T-cell (primary cell): ENCODE results near the gene MAPK7. TPM values are rescaled to one million over a fixed set of nuclear protein-coding genes. Genes with fewer than 3 reads are reported as not detected.
A peak's percentile ranks its signal among the peaks of the same experiment; 100 is the strongest.

Experiments
- ATAC-seq, 4 experiments: fragments of 200-7000 bp in 3 of 4; fragments of 150-1000 bp in 1 of 4; cut with Tn5 transposase; replicated peaks in 1 of 4; 1 replicate in 3 of 4; 2 replicates in 1 of 4; pipeline ENCODE4 v1.10.0; 2021; ENCODE audit warnings: moderate library complexity in 3 of 4, mild to moderate bottlenecking in 2 of 4, moderate number of reproducible peaks in 1 of 4
- CTCF ChIA-PET, 2 donors: fragments of 300-600 bp; sonication (Branson Sonifier 250); formaldehyde crosslinking; loops; one replicate each; lab custom pipeline; 2022; ENCODE audit warnings: antibody characterized with exemption in 2 of 2; lab: Charles Lee
- POLR2A ChIA-PET, 2 donors: fragments of 300-600 bp; sonication (Branson Sonifier 250); formaldehyde crosslinking; loops; one replicate each; lab custom pipeline; 2022; ENCODE audit warnings: antibody characterized with exemption in 2 of 2; lab: Charles Lee
- DNase-seq, 35 experiments: peaks; one replicate each; pipeline versions ENCODE4 v3.0.0 to v3.0.0-alpha.2; 2013 to 2023
- H3K27ac ChIP-seq: one replicate; pipeline ENCODE4 v1.5.1; 2013; ENCODE audit warnings: low read length
- H3K27me3 ChIP-seq, 2 experiments: replicated peaks in 1 of 2; 1 replicate in 1 of 2; 2 replicates in 1 of 2; pipeline versions ENCODE4 v1.6.1 to v1.7.0; 2013; ENCODE audit warnings: low read length in 1 of 2, mixed read lengths in 1 of 2; ENCODE audit not compliant: control insufficient read depth in 2 of 2, insufficient read depth in 2 of 2; ENCODE audit errors: extremely low read depth in 1 of 2
- H3K36me3 ChIP-seq, 2 donors: 1 replicate in 1 of 2; 2 replicates in 1 of 2; pipeline versions ENCODE4 v1.6.1 to v1.7.0; 2013; ENCODE audit warnings: low read length in 1 of 2; ENCODE audit not compliant: control insufficient read depth in 2 of 2, insufficient read depth in 1 of 2; ENCODE audit errors: extremely low read depth in 1 of 2
- H3K4me1 ChIP-seq, 2 experiments: 1 replicate in 1 of 2; 2 replicates in 1 of 2; pipeline versions ENCODE4 v1.6.1 to v1.7.0; 2013; ENCODE audit warnings: low read length in 2 of 2, mixed read lengths in 1 of 2; ENCODE audit not compliant: insufficient read depth in 2 of 2, control insufficient read depth in 1 of 2; ENCODE audit errors: extremely low read depth in 1 of 2
- H3K4me3 ChIP-seq, 2 donors: 1 replicate in 1 of 2; 2 replicates in 1 of 2; pipeline versions ENCODE4 v1.5.1 to v1.7.0; 2013; ENCODE audit warnings: mild to moderate bottlenecking in 2 of 2, low read length in 1 of 2, moderate library complexity in 1 of 2; ENCODE audit not compliant: control insufficient read depth in 1 of 2; ENCODE audit errors: extremely low read depth in 1 of 2
- H3K9me3 ChIP-seq: 2 replicates; pipeline ENCODE4 v1.7.0; 2013
- H3K27ac Mint-ChIP-seq, 2 donors: one replicate each; pipeline ENCODE4 v1.8.0; 2020 to 2021; ENCODE audit warnings: mild to moderate bottlenecking in 2 of 2, mixed read lengths in 2 of 2
- H3K27me3 Mint-ChIP-seq, 2 donors: one replicate each; pipeline ENCODE4 v1.8.0; 2021 to 2022; ENCODE audit warnings: mixed read lengths in 2 of 2
- H3K36me3 Mint-ChIP-seq: one replicate; pipeline ENCODE4 v1.8.0; 2021; ENCODE audit warnings: mixed read lengths
- H3K4me1 Mint-ChIP-seq, 3 donors: one replicate each; pipeline ENCODE4 v1.8.0; 2020 to 2022; ENCODE audit warnings: mixed read lengths in 3 of 3, mild to moderate bottlenecking in 1 of 3
- H3K4me3 Mint-ChIP-seq, 3 donors: one replicate each; pipeline ENCODE4 v1.8.0; 2020 to 2022; ENCODE audit warnings: mild to moderate bottlenecking in 3 of 3, mixed read lengths in 3 of 3, moderate library complexity in 3 of 3
- H3K9me3 Mint-ChIP-seq, 3 donors: one replicate each; pipeline ENCODE4 v1.8.0; 2020 to 2022; ENCODE audit warnings: mixed read lengths in 3 of 3
- WGBS: methylation state at CpG from one replicate; pipeline ENCODE4 v1.1.5; 2013; ENCODE audit warnings: missing lambda C conversion rate; ENCODE audit not compliant: insufficient coverage; 5-methylcytosine and 5-hydroxymethylcytosine counted together
- total RNA-seq, 35 experiments: library from RNA in 6 of 35; stranded (reverse) in 6 of 35; fragments of 120-200 nt in 1 of 35; gene quantifications; one replicate each; pipeline versions ENCODE4 v1.2.1 to v1.2.4 and lab custom pipeline; 2013 to 2026

The MAPK7 gene
- total RNA-seq, 5 donors from 2014 or later (not counting 1 experiment from before 2014, with no cell fraction given): 14.6 to 29.8 (median 27.9) TPM

GRCh38 chr17:19361944-19362276, 16.4 kb upstream of the MAPK7 start:
- no peak for ATAC-seq
- peak overlapping the region; percentile 58 to 69 for H3K27ac Mint-ChIP-seq
- 29% methylated on average over 12 of the region's 16 CpGs for WGBS
- H3K9me3 Mint-ChIP-seq: no peaks in the 10 kb centered on the region
- peak overlapping the region; percentile 56 to 79 for H3K4me3 ChIP-seq
- peak overlapping the region; percentile 73 to 86 (median 78) for H3K4me3 Mint-ChIP-seq
- peak overlapping the region; percentile 24 for H3K27ac ChIP-seq
- no peaks in the 10 kb centered on the region for H3K9me3 ChIP-seq
- POLR2A ChIA-PET: no interaction called here
- H3K36me3 ChIP-seq: no peaks in the 10 kb centered on the region
- H3K4me1 ChIP-seq: peaks cover 0 to 14% of the 10 kb centered on the region in 2 experiments
- CTCF ChIA-PET: interaction anchor here (1.8 to 2.2 kb wide), 2 partner anchors 16 to 86 kb away, joined by 7 to 64 read pairs; partner anchors contain the start of gene MAPK7 (in 1 of the 2)
- H3K36me3 Mint-ChIP-seq: no peaks in the 10 kb centered on the region
- no peak for DNase-seq
- H3K4me1 Mint-ChIP-seq: peaks cover 0 to 10% (median 7%) of the 10 kb centered on the region in 3 donors
- H3K27me3 Mint-ChIP-seq: peaks cover 10 to 16% of the 10 kb centered on the region in 2 donors
- peaks cover 0 to 35% of the 10 kb centered on the region in 2 experiments for H3K27me3 ChIP-seq

GRCh38 chr17:19362277-19363113, 15.8 kb upstream of the MAPK7 start, which contains the start of gene B9D1:
B9D1 (minus strand) TSS chr17:19362723; CDS start chr17:19362569, 154 bp downstream.
- H3K27ac ChIP-seq: peak within 1 kb of the TSS; percentile 24
- Mint-ChIP-seq H3K36me3 (no peaks in the 10 kb centered on the region), H3K4me1 (peaks cover 0 to 10% (median 7%) of the 10 kb centered on the region in 3 donors), H3K9me3 (no peaks in the 10 kb centered on the region), H3K27me3 (peaks cover 10 to 16% of the 10 kb centered on the region in 2 donors), H3K4me3 (peak within 1 kb of the TSS; percentile 73 to 88 (median 86)), H3K27ac (peak within 1 kb of the TSS; percentile 69 to 82)
- H3K4me3 ChIP-seq: peak within 1 kb of the TSS; percentile 77 to 79
- ChIA-PET CTCF (interaction anchor here (0.5 to 2.2 kb wide), 16 partner anchors 9 to 1332 kb away, joined by 3 to 64 read pairs (median 4); partner anchors contain the start of gene MAPK7 (in 2 of the 2)), POLR2A (interaction anchor here (0.6 to 1.0 kb wide), 2 partner anchors 15 to 1641 kb away, joined by 3 to 9 read pairs; no protein-coding TSS in a partner anchor)
- ATAC-seq: peak; percentile 89 to 95 (median 91)
- H3K4me1 ChIP-seq: peaks cover 0 to 14% of the 10 kb centered on the region in 2 experiments
- DNase-seq: peak; percentile 83 to 98 (median 91)
- WGBS: under 1% methylated on average over 83 of the region's 83 CpGs
- peaks cover 0 to 35% of the 10 kb centered on the region in 2 experiments for H3K27me3 ChIP-seq
- H3K36me3 ChIP-seq: no peaks in the 10 kb centered on the region
- no peaks in the 10 kb centered on the region for H3K9me3 ChIP-seq

- no peaks in the 10 kb centered on the region for H3K36me3 Mint-ChIP-seq
- peak overlapping the region; percentile 73 to 88 (median 86) for H3K4me3 Mint-ChIP-seq
- 32% methylated on average over 14 of the region's 14 CpGs for WGBS
- Histone ChIP-seq H3K4me3 (peak overlapping the region; percentile 77 to 79), H3K9me3 (no peaks in the 10 kb centered on the region), H3K27ac (no peak overlapping the region), H3K27me3 (peaks cover 0 to 35% of the 10 kb centered on the region in 2 experiments), H3K36me3 (no peaks in the 10 kb centered on the region), H3K4me1 (peaks cover 0 to 14% of the 10 kb centered on the region in 2 experiments)
- POLR2A ChIA-PET: interaction anchor here (0.6 to 1.0 kb wide), 2 partner anchors 14 to 1640 kb away, joined by 3 to 9 read pairs; no protein-coding TSS in a partner anchor
- peaks cover 0 to 10% (median 7%) of the 10 kb centered on the region in 3 donors for H3K4me1 Mint-ChIP-seq
- ATAC-seq: no peak
- CTCF ChIA-PET: interaction anchor here (0.5 to 2.2 kb wide), 13 partner anchors 8 to 409 kb away, joined by 3 to 64 read pairs (median 4); partner anchors contain the start of gene MAPK7 (in 2 of the 2)
- H3K27ac Mint-ChIP-seq: no peak overlapping the region
- H3K27me3 Mint-ChIP-seq: peaks cover 10 to 16% of the 10 kb centered on the region in 2 donors
- no peak for DNase-seq
- H3K9me3 Mint-ChIP-seq: no peaks in the 10 kb centered on the region
Observed at GRCh38 chr17:19363114-19363438, 15.2 kb upstream of the MAPK7 start.

GRCh38 chr17:19363460-19364035, 14.8 kb upstream of the MAPK7 start:
- Histone ChIP-seq H3K9me3 (no peaks in the 10 kb centered on the region), H3K4me3 (no peak overlapping the region), H3K27ac (no peak overlapping the region), H3K27me3 (peaks cover 0 to 32% of the 10 kb centered on the region in 2 experiments), H3K4me1 (peaks cover 0 to 14% of the 10 kb centered on the region in 2 experiments), H3K36me3 (no peaks in the 10 kb centered on the region)
- Mint-ChIP-seq H3K9me3 (no peaks in the 10 kb centered on the region), H3K4me3 (peak overlapping the region in 1 of 3 donors; percentile 31), H3K4me1 (peaks cover 0 to 14% (median 7%) of the 10 kb centered on the region in 3 donors), H3K27ac (no peak overlapping the region), H3K36me3 (no peaks in the 10 kb centered on the region), H3K27me3 (peaks cover 9 to 15% of the 10 kb centered on the region in 2 donors)
- 70% methylated on average over 2 of the region's 6 CpGs for WGBS
- POLR2A ChIA-PET: no interaction called here
- CTCF ChIA-PET: interaction anchor here (0.5 to 2.2 kb wide), 10 partner anchors 8 to 409 kb away, joined by 3 to 64 read pairs (median 6); partner anchors contain the start of gene MAPK7 (in 2 of the 2)
- DNase-seq (no peak), ATAC-seq (no peak)

GRCh38 chr17:19364699-19365498, 13.4 kb upstream of the MAPK7 start:
- ATAC-seq (no peak), DNase-seq (no peak)
- no peak overlapping the region for H3K4me3 ChIP-seq
- Mint-ChIP-seq H3K9me3 (no peaks in the 10 kb centered on the region), H3K4me3 (no peak overlapping the region), H3K36me3 (no peaks in the 10 kb centered on the region), H3K27ac (no peak overlapping the region), H3K27me3 (peaks cover 4% of the 10 kb centered on the region in 2 donors), H3K4me1 (peaks cover 12 to 28% (median 18%) of the 10 kb centered on the region in 3 donors)
- CTCF ChIA-PET: interaction anchor here (0.5 to 2.1 kb wide), 9 partner anchors 10 to 510 kb away, joined by 3 to 11 read pairs (median 4); partner anchors contain the start of gene MAPK7 (in 1 of the 2)
- 94% methylated on average over 8 of the region's 14 CpGs for WGBS
- H3K4me1 ChIP-seq: peaks cover 3 to 24% of the 10 kb centered on the region in 2 experiments
- peaks cover 0 to 19% of the 10 kb centered on the region in 2 experiments for H3K27me3 ChIP-seq
- H3K9me3 ChIP-seq: no peaks in the 10 kb centered on the region
- H3K36me3 ChIP-seq: no peaks in the 10 kb centered on the region
- H3K27ac ChIP-seq: no peak overlapping the region
- POLR2A ChIA-PET: interaction anchor here (0.6 to 0.7 kb wide), 2 partner anchors 12 to 13 kb away, joined by 3 to 6 read pairs; no protein-coding TSS in a partner anchor
